GM12865 (cell line): ENCODE results near the gene SYT3.
A peak's percentile ranks its signal among the peaks of the same experiment; 100 is the strongest.

Experiments
- DNase-seq: peaks from one replicate; pipeline ENCODE4 v3.0.0; 2010; ENCODE audit warnings: low read depth
- H3K4me3 ChIP-seq: 2 replicates; pipeline ENCODE4 v1.5.1; 2011; ENCODE audit warnings: mild to moderate bottlenecking, low read depth, low read length, control low read depth
- CTCF ChIP-seq: IDR thresholded peaks from 2 replicates; pipeline ENCODE4 v1.5.1; 2011; ENCODE audit warnings: low read length, control low read depth, low read depth, inconsistent platforms; ENCODE audit not compliant: insufficient read depth; ENCODE audit errors: missing control alignments

SYT3 gene

DNA sequence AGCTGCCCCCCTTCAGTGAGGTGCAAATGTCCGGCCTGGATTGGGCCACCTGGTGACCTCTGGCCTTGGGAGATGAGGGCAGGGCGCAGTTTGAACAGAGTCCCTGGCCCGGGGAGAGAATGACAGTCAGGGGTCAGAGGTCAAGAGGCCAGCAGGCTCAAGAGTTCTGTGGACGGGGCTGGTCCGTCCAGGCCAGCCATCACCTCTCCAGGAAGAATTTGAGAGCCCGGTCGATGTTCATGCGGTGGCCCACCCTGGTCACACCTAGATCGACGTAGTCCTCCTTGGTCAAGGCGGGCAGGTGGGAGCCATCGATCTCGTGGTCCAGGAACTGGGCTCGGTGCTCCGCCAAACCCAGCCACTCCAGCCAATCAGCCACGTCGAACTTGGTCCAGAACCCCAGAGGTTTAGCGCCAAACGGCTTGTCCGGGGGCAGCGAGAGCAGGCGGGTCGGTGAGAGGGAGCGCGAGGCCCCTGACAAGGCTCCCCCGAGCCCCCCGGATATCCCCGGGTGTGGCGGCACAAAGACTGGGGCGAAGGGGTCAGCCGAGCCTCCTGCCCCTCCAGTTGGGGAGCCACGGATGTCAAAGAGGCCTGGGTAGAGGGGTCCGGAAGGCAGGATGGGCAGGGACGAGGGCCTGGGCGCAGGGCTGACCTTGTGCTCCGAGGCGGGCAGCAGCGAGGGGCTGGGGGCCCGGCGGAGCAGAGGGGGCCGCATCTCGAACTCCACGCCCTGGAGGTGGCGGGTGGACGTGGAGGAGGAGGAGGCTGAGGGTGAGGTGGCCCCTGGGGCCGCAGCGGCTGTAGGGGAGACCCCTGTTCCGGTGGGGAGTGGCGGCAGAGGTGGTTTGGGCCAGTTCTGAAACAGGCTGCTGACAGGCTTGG, 22.3 kb upstream of the SYT3 start:
- no peak for DNase-seq
- no peak overlapping the region for H3K4me3 ChIP-seq
- TF ChIP-seq CTCF = no peak

- H3K4me3 ChIP-seq = no peak overlapping the region
- DNase-seq = no peak
- no peak for TF ChIP-seq CTCF
Measured at GRCh38 chr19:50661023-50661422, 21.3 kb upstream of the SYT3 start.

DNA sequence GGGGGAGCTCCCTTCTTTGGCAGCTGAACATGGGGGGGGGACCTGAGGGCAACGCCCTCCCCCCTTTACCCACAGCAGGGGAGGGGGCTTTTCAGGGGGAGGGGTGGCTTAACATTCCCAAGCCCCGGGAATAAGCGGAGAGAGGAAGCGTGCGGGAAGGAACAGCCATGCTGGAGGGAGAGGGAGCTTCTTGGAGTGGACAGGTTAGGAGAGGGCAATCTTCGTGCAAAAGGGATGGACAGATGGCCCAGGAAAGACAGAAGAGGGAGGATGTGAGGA, 20.3 kb upstream of the SYT3 start:
- TF ChIP-seq CTCF = no peak
- DNase-seq = no peak
- H3K4me3 ChIP-seq = no peak overlapping the region

DNA sequence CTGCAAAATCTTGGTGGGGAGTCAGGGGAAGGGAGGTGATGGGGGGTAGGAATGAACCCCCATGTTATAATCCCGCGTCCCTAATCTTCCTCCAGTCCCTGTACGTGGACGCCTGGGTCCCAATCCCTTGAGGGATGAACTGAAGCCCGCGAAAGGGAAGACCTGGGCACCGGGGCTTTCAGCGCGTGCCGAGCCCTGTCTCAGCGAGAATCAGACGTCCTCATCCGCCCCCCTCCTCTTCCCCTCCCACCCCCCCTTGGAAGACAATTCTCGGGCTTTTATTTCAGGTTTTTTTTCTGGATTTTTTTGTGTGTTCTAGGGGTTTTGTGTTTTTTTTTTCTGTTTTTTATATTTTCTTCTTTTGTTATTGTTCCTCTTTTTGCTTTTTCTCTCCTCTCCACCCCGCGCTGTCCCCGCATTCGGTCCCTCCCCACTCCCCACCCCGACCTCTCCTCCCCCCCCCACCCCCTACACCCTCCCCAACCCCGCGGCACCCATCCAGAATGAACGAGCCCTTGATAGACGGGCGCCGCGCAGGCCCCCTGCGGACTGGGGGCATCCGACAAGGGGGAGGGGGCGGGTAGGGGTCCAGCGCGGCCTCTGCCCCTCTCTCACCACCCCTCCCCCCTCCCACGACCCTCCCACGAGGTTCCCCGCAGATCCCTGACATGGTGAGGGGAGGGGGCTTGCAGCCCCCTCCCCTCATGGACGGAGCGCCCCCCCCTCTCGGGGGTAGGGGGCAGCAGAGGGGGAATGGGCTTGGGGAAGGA, 19.8 kb upstream of the SYT3 start:
- DNase-seq = no peak

GRCh38 chr19:50658441-50659317, 19.0 kb upstream of the SYT3 start:
- no peak for TF ChIP-seq CTCF
- no peak for DNase-seq
- no peak overlapping the region for H3K4me3 ChIP-seq

More for the DNA sequence above, 19.8 kb upstream of the SYT3 start:
- no peak overlapping the region for H3K4me3 ChIP-seq
- no peak for TF ChIP-seq CTCF

DNA sequence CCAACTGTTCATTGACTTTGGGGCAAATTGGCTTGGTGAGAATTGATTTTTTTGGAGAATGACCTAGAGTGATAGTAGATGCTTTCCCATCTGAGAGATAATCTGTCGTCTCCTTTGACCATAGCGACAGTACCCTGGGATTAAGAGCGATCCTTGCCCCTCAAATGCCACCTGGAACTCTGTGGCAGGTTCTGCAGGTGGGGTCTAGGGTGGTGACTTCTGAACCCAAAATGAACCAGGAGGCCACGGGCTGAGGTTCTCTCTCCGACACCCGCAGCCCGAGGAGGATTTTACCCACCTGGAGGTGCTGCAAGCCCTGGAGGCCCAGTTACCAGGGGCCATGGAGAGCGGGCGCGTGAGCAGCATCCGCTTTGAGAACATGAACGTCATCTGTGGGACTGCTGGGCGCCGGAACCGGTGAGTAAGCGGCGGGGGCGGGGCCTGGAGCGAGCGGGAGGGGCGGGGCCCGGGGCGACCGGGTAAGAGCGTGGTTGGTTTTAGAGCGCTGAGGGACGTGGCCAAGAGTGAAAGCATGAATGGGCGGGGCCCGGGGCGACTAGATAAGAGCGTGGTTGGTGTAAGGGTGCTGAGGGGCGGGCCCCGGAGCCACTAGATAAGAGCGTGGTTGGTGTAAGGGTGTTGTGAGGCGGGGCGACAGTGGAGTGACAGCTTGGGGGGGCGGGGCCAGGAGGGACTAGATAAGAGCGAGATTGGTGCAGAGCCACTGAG, 18.2 kb upstream of the SYT3 start:
- no peak overlapping the region for H3K4me3 ChIP-seq
- DNase-seq = peak; percentile 69
- TF ChIP-seq CTCF = no peak
